Liver (tissue), 3 donors: ENCODE results near the gene LRRC2.

Source experiments
- ATF3 ChIP-seq: IDR thresholded peaks from 2 replicates; pipeline ENCODE4 v1.6.1; 2016; ENCODE audit warnings: antibody characterized with exemption
- CTCF ChIP-seq: fragments of 150-350 bp; IDR thresholded peaks from 2 replicates; pipeline ENCODE4 v1.5.1; 2017; ENCODE audit warnings: improper control_type of control experiment, low read depth, low read length; ENCODE audit not compliant: missing input control
- EGR1 ChIP-seq, 2 donors: IDR thresholded peaks; 2 replicates each; pipeline ENCODE4 v1.6.1; 2016 to 2018; ENCODE audit warnings: antibody characterized with exemption in 2 of 2, low read depth in 2 of 2
- GABPA ChIP-seq, 2 donors: IDR thresholded peaks in 1 of 2; conservative IDR thresholded peaks in 1 of 2; 2 replicates each; pipeline ENCODE4 v1.6.1; 2016; ENCODE audit warnings: antibody characterized with exemption in 2 of 2, mild to moderate bottlenecking in 1 of 2, moderate library complexity in 1 of 2
- JUND ChIP-seq, 2 donors: IDR thresholded peaks; 2 replicates each; pipeline ENCODE4 v1.6.1; 2016; ENCODE audit warnings: antibody characterized with exemption in 2 of 2
- MAX ChIP-seq: IDR thresholded peaks from 2 replicates; pipeline ENCODE4 v1.6.1; 2016; ENCODE audit warnings: antibody characterized with exemption
- RAD21 ChIP-seq, 2 donors: IDR thresholded peaks; 2 replicates each; pipeline ENCODE4 v1.6.1; 2016; ENCODE audit warnings: antibody characterized with exemption in 2 of 2, mild to moderate bottlenecking in 2 of 2
- REST ChIP-seq: IDR thresholded peaks from 2 replicates; pipeline ENCODE4 v1.6.1; 2016; ENCODE audit warnings: antibody characterized with exemption, mild to moderate bottlenecking
- RXRA ChIP-seq, 2 donors: IDR thresholded peaks; 2 replicates each; pipeline ENCODE4 v1.6.1; 2017 to 2018; ENCODE audit warnings: antibody characterized with exemption in 2 of 2, mild to moderate bottlenecking in 1 of 2
- TAF1 ChIP-seq: conservative IDR thresholded peaks from 2 replicates; pipeline ENCODE4 v1.6.1; 2016; ENCODE audit warnings: antibody characterized with exemption, mild to moderate bottlenecking
- YY1 ChIP-seq: IDR thresholded peaks from 2 replicates; pipeline ENCODE4 v1.6.1; 2016; ENCODE audit warnings: antibody characterized with exemption, mild to moderate bottlenecking
- donor health status: healthy.
- donor health status: healthy.

GRCh38 chr3:46489875-46490274 is 76.2 kb downstream of the LRRC2 start:
- TF ChIP-seq CTCF = no peak
- no peak for TF ChIP-seq YY1
- no peak for TF ChIP-seq JUND (IDR thresholded peaks at IDR 0.05)
- TF ChIP-seq ATF3 = no peak
- no peak for TF ChIP-seq RAD21 (IDR thresholded peaks at IDR 0.05)
- TF ChIP-seq MAX = no peak
- no peak for TF ChIP-seq REST
- no peak for TF ChIP-seq GABPA (IDR thresholded peaks at IDR 0.05 in 1 of 2, conservative IDR thresholded peaks at IDR 0.05 in 1 of 2)
- TF ChIP-seq TAF1 = no peak
- no peak for TF ChIP-seq RXRA (IDR thresholded peaks at IDR 0.05)
- no peak for TF ChIP-seq EGR1 (IDR thresholded peaks at IDR 0.05; ENCODE audit: low read depth in 2 of 2)
